ENCODE results near the gene CANX. TPM values are rescaled to one million over a fixed set of nuclear protein-coding genes. Genes with fewer than 3 reads are reported as not detected.

The CANX gene
- total RNA-seq, 1 experiment from 2014 or later: 871 TPM

DNA sequence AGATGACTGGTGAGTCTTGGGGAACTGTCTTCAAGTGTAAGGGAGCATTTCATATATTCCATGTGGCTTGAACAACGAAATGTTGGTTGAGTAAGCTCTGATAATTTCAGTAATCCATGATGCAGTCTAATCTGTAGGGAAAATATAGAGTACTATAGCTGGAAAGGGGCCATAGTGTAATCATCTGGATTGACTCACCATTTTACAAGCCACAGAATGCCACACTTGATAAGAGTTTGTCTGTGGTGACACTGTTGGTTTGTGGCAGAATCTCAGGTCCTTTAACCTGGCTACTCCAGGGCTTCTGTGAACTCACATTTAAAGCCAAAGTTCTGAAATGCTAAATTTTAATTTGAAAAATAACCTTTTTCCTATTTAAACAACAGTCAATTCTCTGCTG lies 17.5 kb downstream of the CANX start:
- CTCF ChIA-PET: no interaction called here
- Mint-ChIP-seq H3K27ac (ENCODE audit: unreplicated experiment) (no peak overlapping the region), H3K4me1 (ENCODE audit: low read depth, unreplicated experiment) (no peaks in the 10 kb centered on the region), H3K9me3 (ENCODE audit: unreplicated experiment) (no peaks in the 10 kb centered on the region), H3K36me3 (ENCODE audit: insufficient read depth, unreplicated experiment) (peaks cover 98% of the 10 kb centered on the region), H3K4me3 (ENCODE audit: unreplicated experiment) (no peak overlapping the region), H3K27me3 (ENCODE audit: insufficient read depth, unreplicated experiment) (no peaks in the 10 kb centered on the region)
- TF ChIP-seq, protein P1, sequence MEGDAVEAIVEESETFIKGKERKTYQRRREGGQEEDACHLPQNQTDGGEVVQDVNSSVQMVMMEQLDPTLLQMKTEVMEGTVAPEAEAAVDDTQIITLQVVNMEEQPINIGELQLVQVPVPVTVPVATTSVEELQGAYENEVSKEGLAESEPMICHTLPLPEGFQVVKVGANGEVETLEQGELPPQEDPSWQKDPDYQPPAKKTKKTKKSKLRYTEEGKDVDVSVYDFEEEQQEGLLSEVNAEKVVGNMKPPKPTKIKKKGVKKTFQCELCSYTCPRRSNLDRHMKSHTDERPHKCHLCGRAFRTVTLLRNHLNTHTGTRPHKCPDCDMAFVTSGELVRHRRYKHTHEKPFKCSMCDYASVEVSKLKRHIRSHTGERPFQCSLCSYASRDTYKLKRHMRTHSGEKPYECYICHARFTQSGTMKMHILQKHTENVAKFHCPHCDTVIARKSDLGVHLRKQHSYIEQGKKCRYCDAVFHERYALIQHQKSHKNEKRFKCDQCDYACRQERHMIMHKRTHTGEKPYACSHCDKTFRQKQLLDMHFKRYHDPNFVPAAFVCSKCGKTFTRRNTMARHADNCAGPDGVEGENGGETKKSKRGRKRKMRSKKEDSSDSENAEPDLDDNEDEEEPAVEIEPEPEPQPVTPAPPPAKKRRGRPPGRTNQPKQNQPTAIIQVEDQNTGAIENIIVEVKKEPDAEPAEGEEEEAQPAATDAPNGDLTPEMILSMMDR (IDR thresholded peaks at IDR 0.05; ENCODE audit: insufficient read depth in 1 of 2, low read depth in 1 of 2, low read length in 1 of 2, severe bottlenecking in 1 of 2, unreplicated experiment in 1 of 2): no peak
- no peak for DNase-seq
- BruUV-seq (replicated peaks): no TSS peak
- no peaks in the 10 kb centered on the region for H3K27me3 ChIP-seq (replicated peaks; ENCODE audit: control insufficient read depth, insufficient read depth, low read length)
- H3K4me3 ChIP-seq (ENCODE audit: low read depth, low read length): no peak overlapping the region
- no peaks in the 10 kb centered on the region for H3K9me3 ChIP-seq
- POLR2A ChIA-PET: no interaction called here
- H3K36me3 ChIP-seq (ENCODE audit: control insufficient read depth, insufficient read depth, low read length): peaks cover 7% of the 10 kb centered on the region
- H3K4me1 ChIP-seq: no peaks in the 10 kb centered on the region
- intact Hi-C loops (cut with micrococcal nuclease; ENCODE audit: unreplicated experiment): no loop called here

DNA sequence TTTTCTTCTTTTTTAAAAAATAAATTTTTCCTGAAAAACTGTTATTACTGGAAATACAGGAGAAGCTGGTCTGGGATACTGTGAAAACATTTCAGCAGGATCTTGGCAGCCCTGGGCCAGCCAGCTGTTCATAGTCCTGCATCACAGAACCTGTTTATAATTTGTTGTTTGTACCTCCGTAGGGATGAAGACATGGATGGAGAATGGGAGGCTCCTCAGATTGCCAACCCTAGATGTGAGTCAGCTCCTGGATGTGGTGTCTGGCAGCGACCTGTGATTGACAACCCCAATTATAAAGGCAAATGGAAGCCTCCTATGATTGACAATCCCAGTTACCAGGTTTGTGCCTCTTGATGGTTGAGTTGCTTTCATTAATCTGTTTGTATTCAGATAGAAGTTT lies 21.5 kb downstream of the CANX start:
- H3K27ac Mint-ChIP-seq (ENCODE audit: unreplicated experiment): no peak overlapping the region
- no peaks in the 10 kb centered on the region for H3K9me3 ChIP-seq
- peaks cover 96% of the 10 kb centered on the region for H3K36me3 Mint-ChIP-seq (ENCODE audit: insufficient read depth, unreplicated experiment)
- H3K9me3 Mint-ChIP-seq (ENCODE audit: unreplicated experiment): no peaks in the 10 kb centered on the region
- H3K4me3 ChIP-seq (ENCODE audit: low read depth, low read length): no peak overlapping the region
- BruUV-seq (replicated peaks): no TSS peak
- no peaks in the 10 kb centered on the region for H3K4me1 Mint-ChIP-seq (ENCODE audit: low read depth, unreplicated experiment)
- no peaks in the 10 kb centered on the region for H3K4me1 ChIP-seq
- DNase-seq: no peak
- intact Hi-C loops (cut with micrococcal nuclease; ENCODE audit: unreplicated experiment): no loop called here
- TF ChIP-seq, protein P1 (IDR thresholded peaks at IDR 0.05; ENCODE audit: insufficient read depth in 1 of 2, low read depth in 1 of 2, low read length in 1 of 2, severe bottlenecking in 1 of 2, unreplicated experiment in 1 of 2): no peak
- CTCF ChIA-PET: no interaction called here
- POLR2A ChIA-PET: no interaction called here
- peaks cover 12% of the 10 kb centered on the region for H3K36me3 ChIP-seq (ENCODE audit: control insufficient read depth, insufficient read depth, low read length)
- H3K27me3 Mint-ChIP-seq (ENCODE audit: insufficient read depth, unreplicated experiment): no peaks in the 10 kb centered on the region
- no peak overlapping the region for H3K4me3 Mint-ChIP-seq (ENCODE audit: unreplicated experiment)
- H3K27me3 ChIP-seq (replicated peaks; ENCODE audit: control insufficient read depth, insufficient read depth, low read length): no peaks in the 10 kb centered on the region

DNA sequence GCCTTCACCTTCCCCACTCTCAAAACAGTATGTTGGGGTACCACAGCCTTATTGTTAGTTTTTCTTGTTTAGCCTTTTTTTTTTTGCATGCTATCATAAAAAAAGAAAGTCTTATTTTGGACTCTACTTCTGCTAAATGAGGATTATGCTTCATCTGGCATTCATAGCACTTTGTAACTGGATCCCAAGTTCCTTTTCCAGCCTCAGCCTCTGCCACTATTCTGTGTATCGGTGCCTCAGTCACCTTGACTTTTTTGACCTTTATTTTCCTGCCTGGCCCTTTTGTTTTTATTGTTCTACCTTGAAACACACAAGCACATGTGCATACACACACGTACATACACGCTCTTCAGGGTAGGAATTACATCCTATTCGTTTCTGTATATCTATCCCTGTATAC lies 25.4 kb downstream of the CANX start:
- peak overlapping the region; percentile 62 for H3K27ac Mint-ChIP-seq (ENCODE audit: unreplicated experiment)
- Histone ChIP-seq H3K4me1 (no peaks in the 10 kb centered on the region), H3K9me3 (no peaks in the 10 kb centered on the region), H3K36me3 (ENCODE audit: control insufficient read depth, insufficient read depth, low read length) (peaks cover 9% of the 10 kb centered on the region), H3K27me3 (replicated peaks; ENCODE audit: control insufficient read depth, insufficient read depth, low read length) (no peaks in the 10 kb centered on the region), H3K4me3 (ENCODE audit: low read depth, low read length) (no peak overlapping the region)
- no peak for DNase-seq
- ChIA-PET POLR2A (interaction anchor here (1.2 kb wide), 1 partner anchor 31 kb away, joined by 4 read pairs; no protein-coding TSS in a partner anchor), CTCF (no interaction called here)
- BruUV-seq (replicated peaks): no TSS peak
- no peaks in the 10 kb centered on the region for H3K27me3 Mint-ChIP-seq (ENCODE audit: insufficient read depth, unreplicated experiment)
- peaks cover 91% of the 10 kb centered on the region for H3K36me3 Mint-ChIP-seq (ENCODE audit: insufficient read depth, unreplicated experiment)
- TF ChIP-seq, protein P1 (IDR thresholded peaks at IDR 0.05; ENCODE audit: insufficient read depth in 1 of 2, low read depth in 1 of 2, low read length in 1 of 2, severe bottlenecking in 1 of 2, unreplicated experiment in 1 of 2): no peak
- intact Hi-C loops (cut with micrococcal nuclease; ENCODE audit: unreplicated experiment): no loop called here
- no peak overlapping the region for H3K4me3 Mint-ChIP-seq (ENCODE audit: unreplicated experiment)
- H3K9me3 Mint-ChIP-seq (ENCODE audit: unreplicated experiment): no peaks in the 10 kb centered on the region
- no peaks in the 10 kb centered on the region for H3K4me1 Mint-ChIP-seq (ENCODE audit: low read depth, unreplicated experiment)

Measured in Caco-2 (cell line).